ENCODE data around the gene CAPN8. TPM values are rescaled to one million over a fixed set of nuclear protein-coding genes. Genes with fewer than 3 reads are reported as not detected.

The CAPN8 gene
- total RNA-seq, 1 donor from 2014 or later = not detected

DNA sequence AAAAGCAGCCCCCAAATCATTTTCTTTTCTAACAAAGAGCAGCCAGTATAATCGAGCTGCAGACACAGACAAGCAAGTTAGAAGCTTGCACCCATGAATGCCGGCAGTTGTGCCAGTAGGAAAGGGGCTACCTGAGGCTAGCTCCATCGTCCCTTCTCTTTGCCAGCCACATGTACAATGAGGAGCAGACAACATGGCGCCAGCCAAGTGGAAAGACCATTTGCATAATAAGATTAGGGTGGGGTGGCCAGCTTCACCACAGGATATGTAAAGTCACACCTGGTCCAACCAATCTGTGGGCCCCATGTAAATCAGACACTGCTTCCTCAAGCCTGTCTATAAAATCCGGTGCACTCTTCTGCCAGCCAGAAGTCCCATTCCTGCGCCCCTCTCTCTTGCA lies 168.6 kb downstream of the CAPN8 start:
- TF ChIP-seq, protein P1, sequence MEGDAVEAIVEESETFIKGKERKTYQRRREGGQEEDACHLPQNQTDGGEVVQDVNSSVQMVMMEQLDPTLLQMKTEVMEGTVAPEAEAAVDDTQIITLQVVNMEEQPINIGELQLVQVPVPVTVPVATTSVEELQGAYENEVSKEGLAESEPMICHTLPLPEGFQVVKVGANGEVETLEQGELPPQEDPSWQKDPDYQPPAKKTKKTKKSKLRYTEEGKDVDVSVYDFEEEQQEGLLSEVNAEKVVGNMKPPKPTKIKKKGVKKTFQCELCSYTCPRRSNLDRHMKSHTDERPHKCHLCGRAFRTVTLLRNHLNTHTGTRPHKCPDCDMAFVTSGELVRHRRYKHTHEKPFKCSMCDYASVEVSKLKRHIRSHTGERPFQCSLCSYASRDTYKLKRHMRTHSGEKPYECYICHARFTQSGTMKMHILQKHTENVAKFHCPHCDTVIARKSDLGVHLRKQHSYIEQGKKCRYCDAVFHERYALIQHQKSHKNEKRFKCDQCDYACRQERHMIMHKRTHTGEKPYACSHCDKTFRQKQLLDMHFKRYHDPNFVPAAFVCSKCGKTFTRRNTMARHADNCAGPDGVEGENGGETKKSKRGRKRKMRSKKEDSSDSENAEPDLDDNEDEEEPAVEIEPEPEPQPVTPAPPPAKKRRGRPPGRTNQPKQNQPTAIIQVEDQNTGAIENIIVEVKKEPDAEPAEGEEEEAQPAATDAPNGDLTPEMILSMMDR (conservative IDR thresholded peaks at IDR 0.05; ENCODE audit: low read depth, low read length) = no peak
- no peak for DNase-seq (ENCODE audit: low read depth)
- no peak overlapping the region for H3K4me3 ChIP-seq (ENCODE audit: low read depth, low read length)

DNA sequence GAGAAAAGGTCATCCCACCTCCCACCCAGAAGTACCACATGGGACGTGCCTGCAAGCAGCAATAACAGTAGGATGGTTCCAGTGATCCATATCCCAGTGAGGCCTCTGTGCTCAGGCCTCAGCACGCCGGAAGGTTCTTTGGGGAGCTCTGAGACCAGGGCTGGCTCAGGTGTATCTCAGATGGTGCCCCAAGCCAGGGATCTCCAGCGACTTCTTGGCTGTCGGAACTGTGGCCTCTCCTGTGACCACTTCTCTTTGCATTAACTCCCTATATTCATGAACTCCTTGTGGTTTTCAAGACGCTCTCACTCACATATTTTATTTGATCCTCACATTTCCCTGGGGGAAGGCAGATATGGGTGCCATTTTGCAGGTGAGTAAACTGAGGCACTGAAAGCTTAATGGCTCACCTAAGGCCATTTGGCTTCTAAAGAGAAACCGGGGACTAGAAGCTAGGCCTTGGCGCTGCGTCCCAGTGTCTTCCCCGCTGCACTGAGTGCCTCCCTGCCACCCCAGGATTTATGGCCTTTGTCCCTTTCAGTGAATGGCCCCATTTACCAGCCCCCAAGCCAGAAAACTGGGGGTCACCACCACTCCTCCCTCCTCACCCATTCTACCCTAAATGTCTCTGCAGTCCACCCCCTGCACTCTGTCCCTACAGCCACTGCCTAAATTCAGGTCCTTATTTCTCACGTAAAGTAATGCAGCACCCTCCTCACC lies 170.4 kb downstream of the CAPN8 start:
- DNase-seq (ENCODE audit: low read depth) = no peak
- TF ChIP-seq, protein P1 (conservative IDR thresholded peaks at IDR 0.05; ENCODE audit: low read depth, low read length) = no peak
- H3K4me3 ChIP-seq (ENCODE audit: low read depth, low read length) = no peak overlapping the region

DNA sequence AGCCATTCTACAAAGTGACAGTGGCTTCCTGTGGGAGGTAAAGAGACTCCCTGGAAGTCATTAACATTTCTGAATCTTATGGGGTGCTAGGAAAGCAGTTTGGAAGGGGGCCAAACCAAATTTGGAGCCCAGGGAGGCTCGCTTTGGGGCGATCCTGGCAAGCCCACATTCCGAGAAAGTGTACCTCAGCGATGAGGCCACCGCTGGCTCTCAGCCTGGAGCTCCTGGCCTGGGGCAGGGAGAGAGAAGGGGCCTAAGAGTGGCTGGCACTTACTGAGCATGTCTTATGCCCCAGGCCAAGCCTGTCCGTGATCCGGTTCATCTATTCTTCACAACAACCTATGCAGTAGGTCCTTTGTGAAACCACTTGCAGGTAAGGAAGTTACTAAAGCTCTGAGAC lies 173.5 kb downstream of the CAPN8 start:
- no peak for DNase-seq (ENCODE audit: low read depth)
- TF ChIP-seq, protein P1 (conservative IDR thresholded peaks at IDR 0.05; ENCODE audit: low read depth, low read length) = no peak
- H3K4me3 ChIP-seq (ENCODE audit: low read depth, low read length) = no peak overlapping the region

Other genes starting within 250 kb of the CAPN8 start
- 228 and 281 TPM in 2 replicates for gene CAPN2, start 46.8 kb upstream of the CAPN8 start, total RNA-seq
- 37.9 and 102 TPM in 2 replicates for gene TP53BP2, start 180.2 kb upstream of the CAPN8 start, total RNA-seq

Data from epithelial cell of proximal tubule (primary cell).